Astrocyte (in vitro differentiated cells and primary cell): Measurements from ENCODE around the gene DOCK10. TPM values are rescaled to one million over a fixed set of nuclear protein-coding genes. Genes with fewer than 3 reads are reported as not detected.

ENCODE experiments used
- DNase-seq: peaks from one replicate; pipeline ENCODE4 v3.0.0-alpha.2; 2010; ENCODE audit warnings: low read depth
- FAIRE-seq: peaks from 2 replicates; lab custom pipeline; 2011; peaks lifted over from hg19 to GRCh38; lab: Jason Lieb, UNC
- H2AFZ ChIP-seq: 2 replicates; pipeline ENCODE4 v1.6.0; 2012; ENCODE audit warnings: low read depth, low read length, inconsistent platforms
- H3K27ac ChIP-seq: 2 replicates; pipeline ENCODE4 v1.5.1; 2011; ENCODE audit warnings: low read depth, low read length, inconsistent platforms
- H3K27me3 ChIP-seq: 2 replicates; pipeline ENCODE4 v1.6.0; 2011; ENCODE audit warnings: low read length, inconsistent platforms; ENCODE audit not compliant: insufficient read depth
- H3K36me3 ChIP-seq: 2 replicates; pipeline ENCODE4 v1.5.1; 2011; ENCODE audit warnings: low read length, inconsistent platforms; ENCODE audit not compliant: insufficient read depth
- H3K4me1 ChIP-seq: 2 replicates; pipeline ENCODE4 v1.5.1; 2011; ENCODE audit warnings: low read length, inconsistent platforms; ENCODE audit not compliant: insufficient read depth
- H3K4me2 ChIP-seq: 2 replicates; pipeline ENCODE4 v1.6.0; 2012; ENCODE audit warnings: low read length, inconsistent platforms
- H3K4me3 ChIP-seq: 2 replicates; pipeline ENCODE4 v1.5.1; 2011; ENCODE audit warnings: low read depth, mild to moderate bottlenecking, low read length, inconsistent platforms; ENCODE audit not compliant: insufficient read depth
- H3K79me2 ChIP-seq: 2 replicates; pipeline ENCODE4 v1.6.0; 2012; ENCODE audit warnings: mild to moderate bottlenecking, low read length, inconsistent platforms; ENCODE audit not compliant: insufficient read depth
- H3K9ac ChIP-seq: 2 replicates; pipeline ENCODE4 v1.6.0; 2012; ENCODE audit warnings: mild to moderate bottlenecking, low read length, inconsistent platforms
- H3K9me3 ChIP-seq: 2 replicates; pipeline ENCODE4 v1.5.1; 2012; ENCODE audit warnings: low read depth, mild to moderate bottlenecking, low read length, inconsistent platforms; ENCODE audit not compliant: insufficient read depth
- H4K20me1 ChIP-seq: 2 replicates; pipeline ENCODE4 v1.6.0; 2012; ENCODE audit warnings: low read length, inconsistent platforms; ENCODE audit not compliant: insufficient read depth
- H3K27ac Mint-ChIP-seq: one replicate; pipeline ENCODE4 v1.8.0; 2021; ENCODE audit warnings: mild to moderate bottlenecking, mixed read lengths; ENCODE audit not compliant: unreplicated experiment
- H3K27me3 Mint-ChIP-seq: one replicate; pipeline ENCODE4 v1.8.0; 2021; ENCODE audit warnings: low read depth, mixed read lengths; ENCODE audit not compliant: unreplicated experiment
- H3K36me3 Mint-ChIP-seq: one replicate; pipeline ENCODE4 v1.8.0; 2021; ENCODE audit warnings: low read depth, mixed read lengths; ENCODE audit not compliant: unreplicated experiment
- H3K4me1 Mint-ChIP-seq: one replicate; pipeline ENCODE4 v1.8.0; 2021; ENCODE audit warnings: low read depth, mixed read lengths; ENCODE audit not compliant: unreplicated experiment
- H3K4me3 Mint-ChIP-seq: one replicate; pipeline ENCODE4 v1.8.0; 2021; ENCODE audit warnings: mild to moderate bottlenecking, moderate library complexity, mixed read lengths; ENCODE audit not compliant: unreplicated experiment
- H3K9me3 Mint-ChIP-seq: one replicate; pipeline ENCODE4 v1.8.0; 2021; ENCODE audit warnings: mild to moderate bottlenecking, mixed read lengths; ENCODE audit not compliant: unreplicated experiment
- CTCF ChIP-seq: IDR thresholded peaks from 2 replicates; pipeline ENCODE4 v1.5.1; 2011; ENCODE audit warnings: low read depth, mild to moderate bottlenecking, inconsistent platforms, low read length, moderate library complexity; ENCODE audit not compliant: insufficient read depth
- EZH2 ChIP-seq: IDR thresholded peaks from 2 replicates; pipeline ENCODE4 v1.6.1; 2012; ENCODE audit warnings: mild to moderate bottlenecking, low read length, inconsistent platforms; ENCODE audit not compliant: insufficient read depth
- total RNA-seq: library from RNA; stranded (reverse); gene quantifications from 2 replicates; pipeline ENCODE4 v1.2.1, GENCODE V29; 2021

The DOCK10 gene
- total RNA-seq, 1 donor from 2014 or later, result 7.7 TPM

GRCh38 chr2:224772494-224772893, 269.8 kb downstream of the DOCK10 start:
- no peak overlapping the region for H3K27ac Mint-ChIP-seq
- no peaks in the 10 kb centered on the region for H3K79me2 ChIP-seq
- no peak overlapping the region for H3K9ac ChIP-seq

GRCh38 chr2:224769489-224769888, 272.8 kb downstream of the DOCK10 start:
- H2AFZ ChIP-seq, result no peak overlapping the region
- no peak overlapping the region for H3K27ac Mint-ChIP-seq
- no peak overlapping the region for H3K4me3 Mint-ChIP-seq
- H3K79me2 ChIP-seq, result no peaks in the 10 kb centered on the region
- H3K4me2 ChIP-seq, result no peak overlapping the region
- no peaks in the 10 kb centered on the region for H3K4me1 Mint-ChIP-seq
- TF ChIP-seq EZH2, result no peak
- TF ChIP-seq CTCF, result no peak
- no peaks in the 10 kb centered on the region for H3K27me3 ChIP-seq
- H3K36me3 Mint-ChIP-seq, result peaks cover 13% of the 10 kb centered on the region
- FAIRE-seq (no peak), DNase-seq (no peak)
- H3K27ac ChIP-seq, result no peak overlapping the region
- H3K9me3 Mint-ChIP-seq, result no peaks in the 10 kb centered on the region
- no peaks in the 10 kb centered on the region for H3K9me3 ChIP-seq
- H3K27me3 Mint-ChIP-seq, result peaks cover 3% of the 10 kb centered on the region
- H4K20me1 ChIP-seq, result no peaks in the 10 kb centered on the region
- peaks cover 41% of the 10 kb centered on the region for H3K36me3 ChIP-seq
- no peaks in the 10 kb centered on the region for H3K4me1 ChIP-seq
- H3K9ac ChIP-seq, result no peak overlapping the region
- no peak overlapping the region for H3K4me3 ChIP-seq

More at GRCh38 chr2:224772494-224772893, 269.8 kb downstream of the DOCK10 start:
- FAIRE-seq, result no peak
- H3K27ac ChIP-seq, result no peak overlapping the region
- Mint-ChIP-seq H3K4me3 (no peak overlapping the region), H3K27me3 (peaks cover 3% of the 10 kb centered on the region), H3K9me3 (peaks cover 2% of the 10 kb centered on the region), H3K4me1 (no peaks in the 10 kb centered on the region), H3K36me3 (peaks cover 13% of the 10 kb centered on the region)
- H3K4me1 ChIP-seq, result no peaks in the 10 kb centered on the region
- peaks cover 34% of the 10 kb centered on the region for H3K36me3 ChIP-seq
- H3K4me3 ChIP-seq, result no peak overlapping the region
- H4K20me1 ChIP-seq, result no peaks in the 10 kb centered on the region
- H3K4me2 ChIP-seq, result no peak overlapping the region
- H3K27me3 ChIP-seq, result no peaks in the 10 kb centered on the region
- no peak overlapping the region for H2AFZ ChIP-seq
- no peak for DNase-seq
- no peaks in the 10 kb centered on the region for H3K9me3 ChIP-seq
- TF ChIP-seq EZH2, result no peak
- no peak for TF ChIP-seq CTCF

DNA sequence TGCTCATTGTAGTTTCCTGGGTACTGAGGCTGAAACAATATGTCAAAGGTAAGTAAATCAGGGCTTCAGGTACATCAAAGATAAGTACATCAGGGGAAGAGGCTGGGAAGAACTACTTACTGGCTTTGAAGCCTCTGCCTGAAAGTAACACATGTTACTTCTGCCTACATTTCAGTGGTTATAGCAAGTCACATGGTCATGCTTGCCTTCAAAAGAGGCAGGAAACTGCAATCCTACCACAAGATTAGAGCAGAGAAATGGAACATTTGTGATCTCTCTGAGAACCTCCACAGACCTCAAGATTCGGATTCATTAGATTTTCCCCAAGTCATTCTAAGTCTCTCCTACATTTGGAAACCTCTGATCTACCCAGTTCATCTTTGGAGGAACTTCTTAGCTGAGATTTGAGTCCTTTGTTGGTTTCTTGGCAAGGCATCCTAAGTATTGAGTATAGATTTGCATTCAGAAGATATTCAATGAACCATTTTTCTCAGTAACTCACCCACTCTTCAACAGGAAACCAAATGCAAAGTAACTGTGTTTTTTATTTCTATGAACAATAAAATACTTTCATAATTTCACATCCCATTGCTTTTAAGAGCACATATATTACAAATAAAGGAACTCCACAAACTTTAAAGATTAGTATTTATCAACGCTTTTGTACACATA, 277.6 kb downstream of the DOCK10 start:
- DNase-seq, result no peak
- H3K9me3 Mint-ChIP-seq, result no peaks in the 10 kb centered on the region
- TF ChIP-seq EZH2 (no peak), CTCF (no peak)
- no peak overlapping the region for H3K27ac ChIP-seq
- H2AFZ ChIP-seq, result no peak overlapping the region
- H4K20me1 ChIP-seq, result no peaks in the 10 kb centered on the region
- no peaks in the 10 kb centered on the region for H3K4me1 ChIP-seq
- H3K4me1 Mint-ChIP-seq, result no peaks in the 10 kb centered on the region
- H3K4me3 Mint-ChIP-seq, result no peak overlapping the region
- FAIRE-seq, result no peak
- H3K9ac ChIP-seq, result no peak overlapping the region
- H3K4me2 ChIP-seq, result no peak overlapping the region
- H3K4me3 ChIP-seq, result no peak overlapping the region
- no peaks in the 10 kb centered on the region for H3K27me3 ChIP-seq
- peaks cover 8% of the 10 kb centered on the region for H3K36me3 Mint-ChIP-seq
- H3K27me3 Mint-ChIP-seq, result no peaks in the 10 kb centered on the region
- no peak overlapping the region for H3K27ac Mint-ChIP-seq
- H3K36me3 ChIP-seq, result peaks cover 26% of the 10 kb centered on the region
- H3K79me2 ChIP-seq, result no peaks in the 10 kb centered on the region
- H3K9me3 ChIP-seq, result no peaks in the 10 kb centered on the region
